HEK293T (cell line): Measurements from ENCODE around the gene UTP14C.
"Not testable (repeated sequence)": the region's sequence is repeated elsewhere in the genome, so short reads cannot be mapped to it uniquely, and the experiment has no call there.

Source experiments
- CTCF ChIA-PET: fragments of 350-600 bp; formaldehyde crosslinking; extraction: SDS; loops from one replicate; lab custom pipeline; 2021; ENCODE audit warnings: antibody characterized with exemption, inconsistent platforms; lab: Yijun Ruan, JAX
- POLR2A ChIA-PET: fragments of 350-600 bp; formaldehyde crosslinking; extraction: SDS; loops from one replicate; lab custom pipeline; 2020; ENCODE audit warnings: antibody characterized with exemption, inconsistent platforms; lab: Yijun Ruan, JAX
- DNase-seq: peaks from one replicate; pipeline ENCODE4 v3.0.0; 2012; ENCODE audit warnings: mixed read lengths; ENCODE audit errors: extremely low spot score
- ARNT ChIP-seq: fragments of 450-650 bp; IDR thresholded peaks from 2 replicates; pipeline ENCODE4 v1.6.1; 2017; ENCODE audit warnings: mild to moderate bottlenecking
- BHLHE40 ChIP-seq: fragments of 450-650 bp; IDR thresholded peaks from 2 replicates; pipeline ENCODE4 v1.6.1; 2016; ENCODE audit warnings: mild to moderate bottlenecking, moderate library complexity, borderline replicate concordance
- CTBP1 ChIP-seq: fragments of 450-650 bp; IDR thresholded peaks from 2 replicates; pipeline ENCODE4 v1.6.1; 2016; ENCODE audit warnings: borderline replicate concordance
- ELF4 ChIP-seq: fragments of 450-650 bp; IDR thresholded peaks from 2 replicates; pipeline ENCODE4 v1.6.1; 2017; ENCODE audit warnings: antibody characterized with exemption
- FOXA1 ChIP-seq: fragments of 450-650 bp; IDR thresholded peaks from 2 replicates; pipeline ENCODE4 v1.6.1; 2016; ENCODE audit warnings: mild to moderate bottlenecking
- FOXK2 ChIP-seq: fragments of 450-650 bp; IDR thresholded peaks from 2 replicates; pipeline ENCODE4 v1.6.1; 2016; ENCODE audit warnings: mild to moderate bottlenecking
- FOXM1 ChIP-seq: fragments of 450-650 bp; IDR thresholded peaks from 2 replicates; pipeline ENCODE4 v1.6.1; 2017; ENCODE audit warnings: mild to moderate bottlenecking, borderline replicate concordance
- HDGF ChIP-seq: fragments of 450-650 bp; IDR thresholded peaks from 2 replicates; pipeline ENCODE4 v1.6.1; 2017; ENCODE audit warnings: antibody characterized with exemption, borderline replicate concordance
- L3MBTL2 ChIP-seq: fragments of 450-650 bp; conservative IDR thresholded peaks from 2 replicates; pipeline ENCODE4 v1.6.1; 2016; ENCODE audit warnings: mild to moderate bottlenecking
- LEF1 ChIP-seq: fragments of 450-650 bp; IDR thresholded peaks from 2 replicates; pipeline ENCODE4 v1.6.1; 2017; ENCODE audit warnings: mild to moderate bottlenecking, borderline replicate concordance
- NFRKB ChIP-seq: fragments of 450-650 bp; IDR thresholded peaks from 2 replicates; pipeline ENCODE4 v1.6.1; 2016; ENCODE audit warnings: mild to moderate bottlenecking, moderate library complexity
- PKNOX1 ChIP-seq: fragments of 450-650 bp; IDR thresholded peaks from 2 replicates; pipeline ENCODE4 v1.6.1; 2016
- SP1 ChIP-seq: fragments of 450-650 bp; IDR thresholded peaks from 2 replicates; pipeline ENCODE4 v1.6.1; 2017
- SUZ12 ChIP-seq: fragments of 450-650 bp; IDR thresholded peaks from 2 replicates; pipeline ENCODE4 v1.6.1; 2016; ENCODE audit warnings: mild to moderate bottlenecking
- TARDBP ChIP-seq: fragments of 450-650 bp; IDR thresholded peaks from 2 replicates; pipeline ENCODE4 v1.6.1; 2016
- ZNF384 ChIP-seq: fragments of 450-650 bp; IDR thresholded peaks from 2 replicates; pipeline ENCODE4 v1.6.1; 2016

UTP14C gene

GRCh38 chr13:52022356-52022755 is 2.1 kb upstream of the UTP14C start:
- ChIA-PET POLR2A (no interaction called here), CTCF (no interaction called here)
- DNase-seq, result no peak
- no peak for TF ChIP-seq CTBP1
- TF ChIP-seq HDGF, result no peak
- no peak for TF ChIP-seq ELF4
- no peak for TF ChIP-seq SUZ12
- no peak for TF ChIP-seq PKNOX1
- no peak for TF ChIP-seq NFRKB
- TF ChIP-seq BHLHE40, result no peak
- no peak for TF ChIP-seq FOXM1
- TF ChIP-seq TARDBP, result no peak
- TF ChIP-seq L3MBTL2, result no peak
- no peak for TF ChIP-seq ZNF384
- TF ChIP-seq LEF1, result no peak

GRCh38 chr13:52025475-52026245 is 1.2 kb downstream of the UTP14C start:
- DNase-seq, result no peak
- POLR2A ChIA-PET, result no interaction called here
- CTCF ChIA-PET, result no interaction called here
- no peak for TF ChIP-seq L3MBTL2
- TF ChIP-seq SUZ12, result no peak
- no peak for TF ChIP-seq NFRKB

GRCh38 chr13:52026246-52026626 is 1.7 kb downstream of the UTP14C start:
- TF ChIP-seq FOXA1 (no peak), L3MBTL2 (no peak)
- POLR2A ChIA-PET, result no interaction called here
- CTCF ChIA-PET, result no interaction called here
- DNase-seq, result no peak

- ChIA-PET CTCF (interaction anchor here (0.6 kb wide), 1 partner anchor 313 kb away, joined by 3 read pairs; no protein-coding TSS in a partner anchor), POLR2A (no interaction called here)
- no peak for TF ChIP-seq ARNT
- TF ChIP-seq LEF1, result no peak
- no peak for TF ChIP-seq ZNF384
- TF ChIP-seq BHLHE40, result no peak
- TF ChIP-seq CTBP1, result no peak
- TF ChIP-seq SUZ12, result no peak
- TF ChIP-seq NFRKB, result no peak
- TF ChIP-seq ELF4, result no peak
- no peak for TF ChIP-seq HDGF
- TF ChIP-seq FOXK2, result no peak
- TF ChIP-seq SP1, result no peak
- DNase-seq, result no peak
These were observed 3.3 kb downstream of the UTP14C start for GRCh38 chr13:52027832-52028231.

GRCh38 chr13:52029569-52029968 is 5.1 kb downstream of the UTP14C start:
- CTCF ChIA-PET, result interaction anchor here (0.7 kb wide), 1 partner anchor 28 kb away, joined by 3 read pairs; no protein-coding TSS in a partner anchor
- TF ChIP-seq TARDBP, result no peak
- no peak for TF ChIP-seq ELF4
- TF ChIP-seq NFRKB, result no peak
- TF ChIP-seq FOXM1, result no peak
- no peak for TF ChIP-seq SP1
- no peak for TF ChIP-seq FOXK2
- TF ChIP-seq ARNT, result no peak
- no peak for TF ChIP-seq ZNF384
- TF ChIP-seq HDGF, result no peak
- no peak for TF ChIP-seq BHLHE40
- TF ChIP-seq FOXA1, result no peak
- no peak for TF ChIP-seq CTBP1
- TF ChIP-seq SUZ12, result no peak
- TF ChIP-seq PKNOX1, result no peak
- TF ChIP-seq LEF1, result no peak
- TF ChIP-seq L3MBTL2, result no peak
- POLR2A ChIA-PET, result no interaction called here
- DNase-seq, result no peak

- CTCF ChIA-PET, DNase-seq, POLR2A ChIA-PET: not testable (repeated sequence)
These were observed 5.9 kb downstream of the UTP14C start for GRCh38 chr13:52030401-52030800.

GRCh38 chr13:52033039-52033438 is 8.5 kb downstream of the UTP14C start:
- ChIA-PET CTCF (no interaction called here), POLR2A (no interaction called here)
- DNase-seq, result no peak
- TF ChIP-seq NFRKB, result no peak
- no peak for TF ChIP-seq TARDBP
- no peak for TF ChIP-seq FOXA1
- no peak for TF ChIP-seq ZNF384
- no peak for TF ChIP-seq BHLHE40
- TF ChIP-seq LEF1, result no peak
- no peak for TF ChIP-seq FOXM1
- no peak for TF ChIP-seq HDGF
- TF ChIP-seq SP1, result no peak
- TF ChIP-seq ARNT, result no peak
- no peak for TF ChIP-seq ELF4
- no peak for TF ChIP-seq SUZ12
- TF ChIP-seq PKNOX1, result no peak
- no peak for TF ChIP-seq FOXK2
- TF ChIP-seq CTBP1, result no peak
- TF ChIP-seq L3MBTL2, result no peak
